Fibroblast of skin of back (primary cell): ENCODE measurements around the gene PRKAR2A. TPM values are rescaled to one million over a fixed set of nuclear protein-coding genes. Genes with fewer than 3 reads are reported as not detected.

Experiments used
- DNase-seq: peaks from one replicate; pipeline ENCODE4 v3.0.0-alpha.2; 2013
- polyA plus RNA-seq, 2 experiments: library from polyadenylated mRNA; unstranded; fragments of 120-200 nt; gene quantifications; one replicate each; pipeline ENCODE4 v1.2.1, GENCODE V29; 2013; ENCODE audit not compliant: insufficient read length in 2 of 2

The PRKAR2A gene
- polyA plus RNA-seq (2013, experiment 1 of 2; ENCODE audit: insufficient read length) = 34.9 TPM
- polyA plus RNA-seq (2013, experiment 2 of 2; ENCODE audit: insufficient read length) = 37.9 TPM

DNA sequence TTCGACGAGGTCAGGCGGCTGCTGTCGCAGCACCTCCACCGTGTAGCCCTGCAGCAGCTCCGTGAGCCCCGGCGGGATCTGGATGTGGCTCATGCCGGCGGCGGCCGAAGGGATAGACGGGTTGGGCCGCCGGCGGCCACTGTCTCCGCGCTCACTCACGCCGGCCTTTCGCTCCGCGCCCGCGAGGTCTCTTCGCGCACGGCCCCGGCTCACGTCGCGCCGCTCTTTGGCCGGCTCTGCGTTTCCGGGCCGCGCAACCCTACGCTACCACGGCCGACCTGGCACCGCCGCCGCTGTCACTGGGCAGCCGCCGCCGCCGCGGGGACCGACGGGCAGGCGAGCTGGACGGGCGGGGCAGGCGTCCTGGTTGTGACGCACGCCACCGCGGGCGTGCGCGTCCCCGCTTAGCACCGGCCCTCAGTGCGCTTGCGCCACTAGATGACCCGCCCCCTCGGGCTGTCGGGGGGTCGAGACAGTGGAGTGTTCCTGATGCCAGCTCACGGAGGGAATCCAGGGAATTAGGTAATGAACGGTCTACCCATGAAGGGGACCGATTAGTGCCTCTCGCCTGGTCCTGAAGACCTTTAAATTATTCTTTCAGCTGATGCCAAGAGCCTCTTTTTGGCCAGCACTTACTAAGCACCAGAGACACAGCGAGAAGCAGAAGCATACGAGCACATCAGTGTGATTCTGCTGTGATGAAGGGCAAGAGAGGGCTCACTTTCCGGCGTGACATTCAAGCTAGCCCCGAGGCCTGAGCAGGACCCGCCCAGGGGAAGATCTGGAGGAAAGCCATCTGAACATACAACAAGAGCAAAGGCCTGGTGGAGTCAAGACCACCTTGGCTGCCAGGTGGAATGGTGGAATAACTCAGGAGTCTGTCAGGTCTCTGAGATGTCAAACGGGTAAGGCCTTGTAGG is at the start of gene PRKAR2A:
Gene PRKAR2A (minus strand): TSS at position 371 of the 920 bp plus-strand sequence. CDS start 278 bp downstream, at position 93.
- DNase-seq = peak; percentile 88

DNA sequence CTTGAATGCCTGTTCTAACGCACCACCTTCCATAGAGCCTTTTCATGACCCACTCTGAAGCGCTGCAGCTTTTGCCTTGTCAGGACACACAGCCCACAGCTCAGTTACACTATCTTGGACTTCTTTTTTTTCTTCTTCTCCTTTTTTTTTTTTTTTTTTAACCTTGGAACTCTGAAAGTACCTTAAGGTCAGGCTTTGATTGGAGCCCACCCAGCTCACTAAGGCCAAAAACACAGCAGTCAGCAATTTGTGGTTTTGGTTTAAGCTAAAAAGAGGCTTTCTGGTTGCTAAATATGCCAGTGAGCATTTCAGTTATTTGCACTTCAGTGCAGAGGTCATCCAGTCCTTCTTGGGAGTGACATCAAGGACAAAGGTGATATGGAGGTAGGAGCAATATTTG is 49.3 kb upstream of the PRKAR2A start:
- no peak for DNase-seq

DNA sequence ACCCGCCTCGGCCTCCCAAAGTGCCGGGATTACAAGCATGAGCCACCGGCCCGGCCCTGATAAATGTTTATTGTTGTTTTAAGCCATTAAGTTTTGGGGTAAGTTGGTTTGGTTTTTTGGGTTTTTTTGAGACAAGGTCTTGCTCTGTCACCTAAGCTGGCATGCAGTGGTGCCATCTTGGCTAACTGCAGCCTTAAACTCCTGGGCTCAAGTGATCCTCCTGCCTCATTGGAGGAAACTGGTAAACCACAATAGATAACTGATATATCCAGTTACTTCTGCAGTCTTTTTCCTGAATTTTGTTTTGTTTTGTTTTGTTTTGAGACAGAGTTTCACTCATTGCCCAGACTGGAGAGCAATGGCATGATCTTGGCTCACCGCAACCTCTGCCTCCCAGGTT is 46.8 kb upstream of the PRKAR2A start:
- DNase-seq = no peak

DNA sequence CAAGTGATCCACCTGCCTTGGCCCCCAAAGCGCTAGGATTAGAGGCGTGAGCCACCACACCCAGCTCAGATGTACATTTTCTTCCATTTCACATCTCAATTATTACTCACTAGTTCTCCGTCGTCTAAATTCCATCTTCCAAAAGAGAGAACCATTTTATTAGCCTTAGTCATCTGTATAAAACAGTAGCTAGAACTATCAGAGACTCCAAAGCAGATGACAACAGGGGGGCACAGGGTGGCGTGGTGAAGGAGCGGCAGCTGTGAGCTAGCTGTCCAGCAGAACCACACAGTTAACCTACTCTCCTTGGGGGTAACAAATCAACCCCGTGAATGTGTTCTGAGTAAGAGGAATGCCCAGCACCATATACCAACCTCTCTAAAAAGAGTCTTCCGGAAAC is 43.9 kb upstream of the PRKAR2A start:
- no peak for DNase-seq

DNA sequence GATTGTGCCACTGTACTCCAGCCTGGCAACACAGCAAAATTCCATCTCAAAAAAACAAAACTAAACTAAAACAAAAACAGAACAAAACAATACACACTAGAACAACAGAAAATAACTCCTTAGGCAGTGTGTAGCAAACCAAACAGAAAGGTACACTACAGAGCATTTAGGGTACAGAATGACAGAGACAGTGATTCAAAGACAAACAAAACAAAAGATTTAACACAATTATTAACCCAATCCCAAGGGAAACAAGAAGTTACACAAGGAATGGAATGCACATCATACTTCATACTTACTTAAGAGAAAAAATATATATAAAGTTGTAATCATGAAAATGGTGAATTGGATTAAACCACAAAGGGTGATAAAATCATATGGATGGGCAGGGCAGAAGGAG is 38.1 kb upstream of the PRKAR2A start:
- DNase-seq = peak; percentile 32

DNA sequence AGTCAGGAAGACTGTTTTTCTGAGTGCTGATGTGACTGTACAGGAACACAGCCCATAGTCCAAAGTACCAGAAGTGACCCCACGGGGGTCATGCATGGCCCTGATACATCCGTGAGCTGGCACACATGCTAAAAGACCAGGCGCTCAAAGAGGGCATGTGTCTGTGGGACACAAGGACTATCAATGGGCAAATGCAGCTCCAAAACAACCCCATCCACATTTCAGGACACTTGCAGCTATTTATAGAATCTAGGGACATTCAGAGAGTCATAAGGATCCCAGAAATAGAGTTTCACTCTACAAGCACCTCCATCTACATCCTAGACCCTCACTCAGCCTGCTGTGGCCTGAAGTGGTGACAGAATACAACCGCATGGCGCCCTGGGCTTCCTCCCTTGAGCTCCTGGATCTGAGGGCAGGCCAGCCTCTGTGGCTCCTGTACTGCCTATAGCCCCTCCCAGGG is 34.0 kb upstream of the PRKAR2A start:
- DNase-seq = no peak

DNA sequence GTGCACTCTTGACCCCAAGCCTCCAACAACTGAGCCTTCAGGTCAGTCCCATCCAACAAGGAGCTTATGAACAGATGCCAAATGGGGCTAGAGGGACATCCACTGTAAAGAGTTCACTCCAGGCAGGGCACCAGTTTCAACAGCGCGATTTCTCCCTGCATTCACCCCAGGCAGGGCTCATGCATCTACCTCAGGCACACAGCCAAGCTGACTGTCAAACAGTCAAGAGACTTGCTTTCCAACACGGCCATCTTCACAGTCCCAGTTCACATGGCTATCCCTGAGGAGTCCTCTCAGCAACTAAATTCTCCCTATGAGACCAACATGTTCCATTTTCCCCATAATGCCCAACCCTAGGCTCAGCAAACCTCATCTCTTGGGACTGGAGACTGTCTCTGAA is 33.3 kb upstream of the PRKAR2A start:
- no peak for DNase-seq

DNA sequence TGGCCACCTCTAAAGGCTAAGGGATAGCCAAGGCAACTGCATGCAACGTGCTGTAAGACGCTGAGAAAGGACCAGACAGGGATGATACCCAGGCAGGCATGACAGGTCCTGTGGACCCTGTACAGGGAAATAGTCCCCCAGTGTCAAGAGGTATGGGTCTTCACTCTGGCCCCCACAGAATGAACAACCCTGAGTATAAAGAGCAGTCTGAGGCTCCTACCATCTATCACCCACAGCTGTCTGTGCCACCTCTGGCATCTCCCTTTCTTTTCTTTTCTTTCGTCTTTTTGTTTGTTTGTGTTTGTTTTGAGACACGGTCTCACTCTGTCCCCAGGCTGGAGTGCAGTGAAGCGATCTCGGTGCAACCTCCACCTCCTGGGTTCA is 32.3 kb upstream of the PRKAR2A start:
- no peak for DNase-seq

DNA sequence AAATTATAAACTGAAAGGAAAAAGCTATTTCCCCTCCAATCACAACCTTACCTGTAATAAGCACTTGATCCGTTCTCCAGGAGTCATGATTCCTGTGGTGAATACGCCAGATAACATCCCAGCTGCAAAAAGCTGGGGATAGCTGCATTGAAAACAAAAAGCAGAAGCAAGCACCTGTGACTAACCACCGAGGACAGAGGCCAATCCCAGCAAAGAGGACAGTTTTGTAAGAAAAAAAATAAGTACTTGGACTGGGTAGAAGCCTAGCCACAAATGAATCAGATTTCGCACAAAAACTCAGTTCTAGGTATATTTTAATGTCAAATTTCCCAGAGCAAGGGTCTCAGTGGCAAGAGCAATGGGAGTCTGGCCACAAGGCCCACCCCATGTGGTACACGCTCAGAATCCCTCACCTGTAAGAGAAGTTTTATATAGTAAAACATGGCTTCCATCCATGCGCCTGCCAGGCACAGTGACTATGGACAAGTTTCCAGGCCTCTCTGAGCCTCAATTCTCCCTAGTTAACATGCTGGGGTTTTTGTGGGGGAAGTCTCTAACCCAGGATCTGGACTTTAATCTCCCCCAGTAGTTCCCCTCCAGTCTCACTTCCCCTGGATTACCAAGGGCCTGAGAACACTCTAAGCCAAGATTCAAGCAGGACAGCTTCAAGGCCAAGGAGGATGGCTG is 31.8 kb upstream of the PRKAR2A start:
- DNase-seq = no peak

DNA sequence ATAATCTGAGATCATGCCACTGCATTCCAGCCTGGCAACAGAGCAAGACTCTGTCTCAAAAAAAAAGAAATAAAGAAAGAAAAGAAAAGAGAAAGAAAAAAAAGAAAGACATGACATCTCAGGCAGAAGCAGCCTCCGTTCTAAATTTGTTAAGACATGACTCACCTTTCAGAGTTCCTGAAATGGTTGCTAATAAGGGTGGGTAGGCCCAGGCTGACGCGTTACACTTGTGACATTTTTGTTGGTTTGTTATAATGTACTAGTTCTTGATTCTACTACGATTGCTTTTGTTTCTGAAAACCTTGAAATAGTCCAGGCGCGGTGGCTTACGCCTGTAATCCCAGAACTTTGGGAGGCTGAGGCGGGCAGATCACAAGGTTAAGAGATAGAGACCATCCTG is 30.0 kb upstream of the PRKAR2A start:
- DNase-seq = no peak

DNA sequence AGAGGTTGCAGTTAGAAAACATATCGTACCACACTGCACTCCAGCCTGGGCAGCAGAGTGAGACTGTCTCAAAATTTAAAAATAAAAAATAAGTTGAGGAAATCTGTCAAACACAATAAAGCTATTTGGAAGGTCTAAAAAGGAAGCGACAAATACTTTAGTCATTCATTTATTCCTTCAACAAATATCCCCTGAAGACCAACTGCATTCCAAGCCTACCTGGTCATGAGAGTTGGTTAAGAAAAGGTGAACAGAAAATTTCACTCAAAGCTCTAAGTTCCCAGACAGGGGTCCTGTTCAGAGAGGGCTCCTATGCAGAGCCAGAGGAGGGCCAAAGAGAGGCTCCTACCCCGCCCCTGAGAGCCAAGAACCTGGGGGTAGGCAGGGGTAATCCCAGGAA is 15.4 kb upstream of the PRKAR2A start:
- peak; percentile 4 for DNase-seq

DNA sequence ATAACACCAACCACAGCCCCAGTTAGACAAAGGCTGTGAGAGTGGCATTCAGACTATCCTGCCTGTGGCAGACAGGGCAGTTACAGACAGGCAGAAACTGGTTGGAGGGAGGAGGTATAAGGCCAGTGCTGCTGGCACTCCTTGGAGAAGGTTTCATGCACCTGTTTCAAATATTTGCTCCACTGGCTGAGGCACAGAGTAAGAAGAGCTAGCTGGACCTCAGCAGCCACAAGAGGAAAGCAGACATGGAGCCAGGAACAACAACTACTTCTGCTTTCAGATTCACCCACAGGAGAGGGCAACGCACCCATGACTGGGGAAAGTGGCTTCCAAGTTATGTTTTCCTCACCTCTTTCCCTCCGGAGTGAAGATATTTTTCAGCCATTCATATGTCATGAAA is 11.5 kb upstream of the PRKAR2A start:
- no peak for DNase-seq

DNA sequence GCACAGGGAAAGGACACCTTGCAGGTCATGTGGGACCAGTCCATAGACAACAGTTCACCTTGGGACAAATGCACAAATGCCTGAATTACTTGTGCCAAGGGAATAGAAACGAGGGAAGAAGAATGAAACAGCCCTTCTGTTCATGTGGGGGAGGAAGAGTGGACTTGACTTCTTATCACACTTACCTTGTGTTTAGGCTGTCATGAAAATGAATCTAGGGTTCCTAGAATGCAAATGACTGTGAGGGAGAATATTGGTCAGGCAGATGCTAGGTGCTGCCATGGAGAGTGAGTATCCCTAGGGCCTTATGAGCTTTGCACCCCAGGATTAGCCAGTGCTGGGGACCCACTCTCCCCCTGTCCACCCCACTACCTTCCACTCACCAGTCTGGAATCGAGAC is 11.0 kb upstream of the PRKAR2A start:
- DNase-seq = no peak

DNA sequence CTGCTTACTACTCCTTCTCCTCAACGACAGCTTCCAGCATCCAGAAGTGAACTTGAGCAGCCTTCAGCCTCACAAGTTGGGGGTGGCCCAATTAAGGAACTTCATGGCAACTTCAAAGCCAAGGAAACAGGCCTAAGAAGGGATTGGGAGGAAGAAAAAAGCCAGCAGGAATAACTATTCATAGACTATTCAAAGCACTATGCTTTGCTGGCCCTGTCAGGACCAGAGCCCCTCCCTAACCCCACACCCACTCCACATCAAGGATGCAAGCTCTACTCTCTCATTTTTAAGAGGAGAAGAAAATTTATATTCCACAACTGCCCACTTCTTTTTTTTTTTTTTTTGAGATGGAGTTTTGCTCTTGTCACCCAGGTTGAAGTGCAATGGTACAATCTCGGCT is 10.0 kb upstream of the PRKAR2A start:
- DNase-seq = no peak

DNA sequence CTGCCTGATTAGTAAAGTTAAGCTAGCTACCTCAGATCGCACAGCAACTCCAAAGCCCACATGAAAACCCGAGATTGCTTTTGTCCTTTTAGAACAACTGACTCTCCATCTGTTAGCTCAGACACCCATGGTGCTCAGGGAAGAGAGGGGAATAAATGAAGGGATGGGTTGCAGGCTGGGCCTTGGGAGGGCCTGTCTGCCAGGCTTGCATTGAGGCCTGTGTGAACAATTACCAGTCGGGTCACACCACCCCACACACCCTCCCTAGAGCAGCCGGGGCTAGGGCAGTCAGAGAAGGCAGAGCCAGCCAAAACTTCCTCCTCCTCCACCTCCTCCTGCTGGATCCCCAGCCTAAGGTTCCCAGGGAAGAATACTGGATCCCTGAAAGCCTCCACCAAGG is 8.8 kb upstream of the PRKAR2A start:
- no peak for DNase-seq

DNA sequence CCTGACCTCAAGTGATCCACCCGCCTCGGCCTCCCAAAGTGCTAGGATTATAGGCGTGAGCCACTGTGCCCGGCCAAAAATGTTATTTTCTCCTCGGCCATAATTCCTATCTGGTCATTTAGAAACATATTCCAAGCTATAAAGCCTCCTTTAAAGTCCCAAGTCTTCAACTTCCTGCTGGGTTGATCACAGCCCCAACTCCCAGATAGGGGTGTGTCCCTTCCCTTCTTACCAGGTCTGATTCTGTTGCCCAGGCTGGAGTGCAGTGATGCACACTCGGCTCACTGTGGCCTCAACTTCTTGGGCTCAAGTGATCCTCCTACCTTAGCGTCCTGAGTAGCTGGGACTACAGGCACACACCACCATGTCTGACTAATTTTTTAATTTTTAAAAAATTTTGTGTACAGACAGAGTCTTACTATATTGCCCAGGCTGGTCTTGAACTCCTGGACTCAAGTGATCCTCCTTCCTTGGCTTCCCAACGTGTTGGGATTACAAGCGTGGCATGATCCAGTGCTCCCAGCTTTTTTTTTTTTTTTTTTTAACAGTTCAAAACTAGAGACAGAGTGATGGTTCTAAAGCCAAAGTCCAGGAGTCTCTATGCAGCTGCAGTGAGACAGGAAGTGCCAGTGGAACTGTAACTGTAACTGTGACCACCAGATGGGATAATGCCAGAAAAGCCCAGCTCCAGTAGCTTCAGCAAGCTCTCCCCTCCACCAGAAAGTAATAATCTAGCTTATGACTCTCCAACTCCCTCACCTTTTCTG is 8.2 kb upstream of the PRKAR2A start:
- no peak for DNase-seq

DNA sequence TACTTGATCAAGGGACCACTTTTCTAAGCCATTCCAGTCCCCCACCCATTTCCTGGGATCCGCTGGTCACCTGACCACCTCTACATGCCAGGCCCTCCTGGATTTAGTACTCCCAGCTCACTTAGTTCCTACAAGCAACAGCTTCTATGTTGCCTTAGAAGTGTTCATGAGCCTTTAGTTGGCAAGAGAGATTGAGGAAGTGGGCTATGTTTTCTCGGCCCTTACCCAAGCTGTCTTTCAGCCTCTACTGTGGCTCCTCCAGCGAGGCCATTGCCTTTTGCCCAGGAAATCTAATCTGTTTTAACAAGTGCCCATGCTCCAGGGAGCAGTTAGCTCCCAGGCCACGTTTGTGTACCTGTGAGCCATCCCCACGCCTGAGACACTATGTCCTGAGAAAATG is 4.5 kb upstream of the PRKAR2A start:
- DNase-seq = no peak

DNA sequence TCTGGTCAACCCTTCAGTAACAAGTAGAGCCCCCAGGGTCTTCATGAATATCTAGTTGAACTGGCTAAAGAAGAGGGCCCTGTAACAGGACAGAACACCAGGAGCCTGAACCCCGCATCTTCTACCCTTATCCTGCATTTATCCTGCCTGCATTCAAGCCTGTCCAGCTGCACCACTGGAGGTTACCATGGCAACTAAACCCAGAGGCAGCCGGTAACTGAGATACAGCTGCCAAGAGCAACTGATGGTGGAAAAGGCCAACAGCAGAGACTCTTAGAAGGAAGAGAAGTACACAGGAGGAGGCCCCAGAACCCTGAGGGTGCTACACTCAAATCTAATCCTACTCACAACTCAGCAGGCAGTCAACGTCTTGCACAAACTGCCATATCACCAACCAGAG is 3.7 kb upstream of the PRKAR2A start:
- DNase-seq = no peak

DNA sequence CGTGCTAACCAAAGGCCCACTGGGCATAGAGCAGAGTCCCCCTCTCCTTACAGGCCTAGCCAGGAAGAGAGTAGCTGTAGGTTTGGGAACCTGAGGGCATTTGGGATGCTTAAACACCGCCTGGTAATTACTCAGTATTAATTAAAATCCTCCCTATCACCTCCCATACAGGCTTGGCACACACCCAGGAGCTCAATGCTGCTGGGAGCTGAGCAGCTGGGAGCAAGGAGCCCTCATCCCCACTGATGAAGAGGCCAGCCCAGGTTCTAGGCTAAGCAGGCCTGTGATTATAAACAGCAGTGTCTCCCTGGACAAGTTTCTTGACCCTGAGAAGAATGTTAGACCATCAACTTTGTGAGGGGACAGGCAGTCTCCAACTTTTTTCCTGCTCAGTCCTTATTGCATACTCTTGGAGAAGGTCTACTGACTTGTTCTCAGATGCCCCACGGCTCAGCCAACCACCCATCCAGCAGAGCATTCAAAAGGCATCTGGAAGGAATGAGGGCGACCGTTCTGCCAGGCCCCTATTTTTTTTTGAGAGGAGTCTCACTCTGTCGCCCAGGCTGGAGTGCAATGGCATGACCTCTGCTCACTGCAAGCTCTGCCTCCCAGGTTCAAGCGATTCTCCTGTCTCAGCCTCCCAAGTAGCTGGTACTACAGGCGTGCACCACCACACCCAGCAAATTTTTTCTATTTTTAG is 1.3 kb upstream of the PRKAR2A start:
- DNase-seq = no peak

DNA sequence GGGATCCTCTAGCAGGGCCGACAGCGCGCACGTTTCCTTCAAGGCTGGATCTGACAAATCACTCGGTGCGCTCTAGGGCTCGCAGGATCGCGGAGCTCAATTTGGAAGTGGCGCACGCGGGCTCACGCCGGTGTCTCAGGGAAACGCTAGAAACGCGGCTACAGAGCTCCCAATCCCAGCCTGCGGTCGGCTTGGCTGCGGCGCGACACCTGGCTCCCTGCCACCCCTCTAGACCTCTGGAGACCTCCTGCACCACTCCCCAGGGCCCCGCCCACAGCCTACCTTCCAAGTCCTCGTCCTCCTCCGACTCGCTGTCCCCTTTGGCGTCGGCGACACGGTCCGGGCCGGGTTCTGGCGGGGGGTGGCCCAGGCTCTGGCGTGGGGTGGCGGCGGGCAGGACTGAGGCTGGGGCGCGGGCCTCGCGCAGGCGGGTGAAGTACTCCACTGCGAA is 596 bp downstream of the PRKAR2A start:
- DNase-seq = peak; percentile 77

DNA sequence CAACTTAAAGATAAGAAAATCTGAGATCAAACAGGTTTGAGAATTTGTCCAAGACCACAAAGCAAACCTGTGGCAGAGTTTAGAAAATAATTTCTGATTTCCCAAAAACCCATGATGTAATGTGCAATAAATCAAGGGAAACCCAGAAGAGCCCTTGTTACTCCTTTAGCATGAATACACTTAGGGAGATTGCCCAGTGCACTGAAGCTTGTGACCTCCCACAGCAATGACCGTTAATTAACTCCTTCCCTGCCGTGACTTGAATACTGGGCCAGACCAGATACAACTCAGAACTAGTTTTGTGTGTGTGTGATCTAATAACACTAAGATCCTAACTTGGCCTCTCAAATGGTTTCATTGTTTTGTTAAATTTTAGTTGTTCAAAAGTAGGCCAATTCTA is 2.5 kb downstream of the PRKAR2A start:
- no peak for DNase-seq

DNA sequence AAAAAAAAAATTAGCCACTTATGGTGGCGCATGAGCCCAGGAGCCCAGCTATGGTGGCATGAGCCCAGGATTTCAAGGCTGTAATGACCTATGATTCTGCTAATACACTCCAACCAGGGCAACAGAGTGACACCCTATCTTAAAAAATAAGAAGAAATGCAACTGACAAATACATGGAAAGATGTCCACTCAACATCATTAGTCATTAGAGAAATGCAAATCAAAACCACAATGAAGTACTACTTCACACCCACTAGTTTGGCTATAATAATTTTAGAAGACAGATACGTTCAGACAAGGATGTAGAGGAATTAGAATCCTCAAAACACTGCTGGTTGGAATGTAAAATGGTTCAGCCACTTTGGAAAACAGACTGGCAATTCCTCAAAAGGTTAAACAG is 10.5 kb downstream of the PRKAR2A start:
- DNase-seq = no peak
